NT2/D1 (cell line): ENCODE data around the gene RDH13.

ENCODE experiments used
- DNase-seq: peaks from one replicate; pipeline ENCODE4 v3.0.0-alpha.2; 2011; ENCODE audit warnings: low read depth, low spot score
- H3K27me3 ChIP-seq: 2 replicates; pipeline ENCODE4 v1.6.0; 2011; ENCODE audit warnings: mild to moderate bottlenecking; ENCODE audit not compliant: insufficient read length, insufficient read depth
- H3K36me3 ChIP-seq: 2 replicates; pipeline ENCODE4 v1.6.1; 2011; ENCODE audit warnings: mild to moderate bottlenecking, low read length, mixed read lengths; ENCODE audit not compliant: insufficient read depth, insufficient read length
- H3K4me1 ChIP-seq: 2 replicates; pipeline ENCODE4 v1.5.1; 2011; ENCODE audit not compliant: insufficient read depth, insufficient read length
- H3K4me3 ChIP-seq: 2 replicates; pipeline ENCODE4 v1.5.1; 2011; ENCODE audit warnings: low read depth; ENCODE audit not compliant: insufficient read length
- H3K9ac ChIP-seq: 2 replicates; pipeline ENCODE4 v1.6.0; 2011; ENCODE audit warnings: low read depth; ENCODE audit not compliant: insufficient read length
- H3K9me3 ChIP-seq: 2 replicates; pipeline ENCODE4 v1.5.1; 2011; ENCODE audit warnings: mild to moderate bottlenecking, low read length; ENCODE audit not compliant: insufficient read depth
- SUZ12 ChIP-seq: IDR thresholded peaks from 2 replicates; pipeline ENCODE4 v1.6.1; 2011; ENCODE audit not compliant: insufficient read length, insufficient read depth; ENCODE audit errors: extremely low read depth
- YY1 ChIP-seq: IDR thresholded peaks from 2 replicates; pipeline ENCODE4 v1.6.1; 2011; ENCODE audit not compliant: insufficient read length, insufficient read depth
- ZNF274 ChIP-seq: IDR thresholded peaks from 2 replicates; pipeline ENCODE4 v1.6.1; 2011; ENCODE audit warnings: mild to moderate bottlenecking, low read depth, low read length

The RDH13 gene

DNA sequence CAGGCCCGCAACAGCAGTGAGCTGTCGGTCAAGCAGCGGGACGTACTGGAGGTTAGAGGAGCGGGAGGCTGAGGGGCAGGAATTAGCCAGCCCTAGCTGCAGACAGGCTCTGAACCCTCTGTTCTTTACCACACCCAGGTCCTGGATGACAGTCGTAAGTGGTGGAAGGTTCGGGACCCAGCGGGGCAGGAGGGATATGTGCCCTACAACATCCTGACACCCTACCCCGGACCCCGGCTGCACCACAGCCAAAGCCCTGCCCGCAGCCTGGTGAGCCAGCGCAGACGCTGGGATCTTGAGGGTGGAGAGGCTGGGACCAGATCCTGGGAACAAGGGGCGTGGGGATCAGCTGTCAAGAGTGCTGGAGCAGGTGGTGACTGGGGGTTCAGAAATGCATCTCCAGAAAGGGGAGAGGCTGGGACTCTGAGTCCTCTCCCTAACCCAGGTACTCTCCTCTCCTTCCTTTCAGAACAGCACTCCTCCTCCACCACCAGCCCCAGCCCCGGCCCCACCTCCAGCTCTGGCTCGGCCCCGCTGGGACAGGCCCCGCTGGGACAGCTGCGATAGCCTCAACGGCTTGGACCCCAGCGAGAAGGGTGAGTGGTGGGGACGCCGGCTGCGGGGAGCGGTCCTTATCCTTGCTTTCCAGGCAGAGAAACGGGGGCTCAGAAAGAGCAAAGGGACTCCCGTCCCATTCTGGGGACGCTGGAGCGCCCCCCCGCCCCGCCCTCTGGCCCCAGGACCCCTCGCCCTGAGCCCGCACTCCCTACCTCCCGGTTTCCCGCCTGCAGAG is 23.2 kb upstream of the RDH13 start:
- Histone ChIP-seq H3K36me3 (peaks cover 21% of the 10 kb centered on the region), H3K9me3 (no peaks in the 10 kb centered on the region), H3K4me1 (peaks cover 20% of the 10 kb centered on the region), H3K27me3 (peaks cover 20% of the 10 kb centered on the region), H3K4me3 (peak overlapping the region; percentile 39), H3K9ac (peak overlapping the region; percentile 15)
- TF ChIP-seq YY1: no peak
- no peak for DNase-seq

GRCh38 chr19:55084416-55084815 is 21.5 kb upstream of the RDH13 start:
- Histone ChIP-seq H3K4me3 (no peak overlapping the region), H3K9me3 (no peaks in the 10 kb centered on the region), H3K27me3 (peaks cover 29% of the 10 kb centered on the region), H3K9ac (peak overlapping the region; percentile 32), H3K36me3 (peaks cover 10% of the 10 kb centered on the region), H3K4me1 (peaks cover 18% of the 10 kb centered on the region)
- DNase-seq: no peak
- TF ChIP-seq ZNF274: no peak
- no peak for TF ChIP-seq YY1
- TF ChIP-seq SUZ12: no peak

- H3K9ac ChIP-seq: no peak overlapping the region
- no peaks in the 10 kb centered on the region for H3K9me3 ChIP-seq
- H3K4me1 ChIP-seq: peaks cover 15% of the 10 kb centered on the region
- DNase-seq: no peak
- H3K36me3 ChIP-seq: peaks cover 6% of the 10 kb centered on the region
- H3K4me3 ChIP-seq: no peak overlapping the region
- H3K27me3 ChIP-seq: peaks cover 35% of the 10 kb centered on the region
- TF ChIP-seq SUZ12: no peak
- TF ChIP-seq YY1: no peak
- TF ChIP-seq ZNF274: no peak
These were observed 20.3 kb upstream of the RDH13 start for GRCh38 chr19:55083004-55083850.

DNA sequence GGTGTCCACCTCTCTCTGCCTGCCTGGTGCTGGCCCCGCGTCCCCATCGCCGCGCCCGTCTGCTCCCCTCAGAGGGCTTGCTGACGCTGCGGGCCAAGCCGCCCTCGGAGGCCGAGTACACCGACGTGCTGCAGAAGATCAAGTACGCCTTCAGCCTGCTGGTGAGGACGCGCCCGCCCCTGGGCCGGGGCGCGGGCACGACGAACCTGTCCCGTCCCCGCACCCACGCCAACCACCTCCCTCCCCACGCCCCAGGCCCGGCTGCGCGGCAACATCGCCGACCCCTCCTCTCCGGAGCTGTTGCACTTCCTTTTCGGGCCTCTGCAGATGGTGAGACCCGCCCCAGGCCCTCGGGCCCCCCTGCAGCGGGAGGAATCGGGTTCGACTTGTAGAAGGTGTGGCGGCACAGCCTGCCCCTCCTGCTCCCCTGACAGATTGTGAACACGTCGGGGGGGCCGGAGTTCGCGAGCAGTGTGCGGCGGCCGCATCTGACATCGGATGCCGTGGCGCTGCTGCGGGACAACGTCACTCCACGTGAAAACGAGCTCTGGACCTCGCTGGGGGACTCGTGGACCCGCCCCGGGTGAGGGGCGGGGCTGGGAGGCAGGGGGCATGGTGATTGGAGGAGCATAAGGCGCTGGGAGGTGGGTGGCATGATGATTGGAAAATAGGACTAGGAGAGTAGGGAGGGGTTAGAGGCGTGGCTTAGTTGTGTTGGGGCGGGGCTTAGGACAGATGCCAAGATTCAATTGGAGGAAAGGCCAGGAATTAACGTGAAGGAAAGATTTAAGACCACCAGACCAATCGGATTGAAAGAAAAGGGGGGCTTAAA is 19.3 kb upstream of the RDH13 start:
- Histone ChIP-seq H3K27me3 (peaks cover 37% of the 10 kb centered on the region), H3K4me3 (peak overlapping the region; percentile 50), H3K9ac (peak overlapping the region; percentile 57), H3K9me3 (no peaks in the 10 kb centered on the region), H3K4me1 (peaks cover 7% of the 10 kb centered on the region), H3K36me3 (no peaks in the 10 kb centered on the region)
- DNase-seq: no peak
- TF ChIP-seq YY1 (no peak), SUZ12 (no peak)

DNA sequence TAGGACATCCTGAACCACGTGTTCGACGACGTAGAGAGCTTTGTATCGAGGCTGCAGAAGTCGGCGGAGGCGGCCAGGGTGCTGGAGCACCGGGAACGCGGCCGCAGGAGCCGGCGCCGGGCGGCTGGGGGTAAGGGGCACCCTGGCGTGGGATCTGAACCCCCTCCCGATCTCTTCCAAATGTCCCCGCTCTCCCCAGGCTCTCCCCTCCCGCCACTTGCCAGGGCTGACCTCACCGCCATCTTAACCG is 18.7 kb upstream of the RDH13 start:
- Histone ChIP-seq H3K4me3 (peak overlapping the region; percentile 50), H3K36me3 (no peaks in the 10 kb centered on the region), H3K4me1 (peaks cover 7% of the 10 kb centered on the region), H3K9ac (peak overlapping the region; percentile 57), H3K27me3 (peaks cover 42% of the 10 kb centered on the region), H3K9me3 (no peaks in the 10 kb centered on the region)
- no peak for DNase-seq
- TF ChIP-seq YY1 (no peak), SUZ12 (no peak), ZNF274 (no peak)

- peaks cover 7% of the 10 kb centered on the region for H3K4me1 ChIP-seq
- TF ChIP-seq SUZ12 (no peak), YY1 (no peak), ZNF274 (no peak)
- DNase-seq: no peak
- H3K4me3 ChIP-seq: peak overlapping the region; percentile 68
- H3K27me3 ChIP-seq: peaks cover 45% of the 10 kb centered on the region
- no peaks in the 10 kb centered on the region for H3K9me3 ChIP-seq
- H3K9ac ChIP-seq: peak overlapping the region; percentile 79
- no peaks in the 10 kb centered on the region for H3K36me3 ChIP-seq
These were observed 18.2 kb upstream of the RDH13 start for GRCh38 chr19:55080968-55081769.

- peaks cover 3% of the 10 kb centered on the region for H3K4me1 ChIP-seq
- H3K27me3 ChIP-seq: peaks cover 38% of the 10 kb centered on the region
- H3K36me3 ChIP-seq: no peaks in the 10 kb centered on the region
- TF ChIP-seq YY1: no peak
- TF ChIP-seq ZNF274: no peak
- no peak for TF ChIP-seq SUZ12
- peak overlapping the region; percentile 68 for H3K4me3 ChIP-seq
- no peak for DNase-seq
- H3K9ac ChIP-seq: peak overlapping the region; percentile 79
- no peaks in the 10 kb centered on the region for H3K9me3 ChIP-seq
These were observed 17.4 kb upstream of the RDH13 start for GRCh38 chr19:55080121-55080967.
